Tongue (tissue), 2 donors: ENCODE results near the gene PCDHB7. TPM values are rescaled to one million over a fixed set of nuclear protein-coding genes. Genes with fewer than 3 reads are reported as not detected.
"Not testable (repeated sequence)": the region's sequence is repeated elsewhere in the genome, so short reads cannot be mapped to it uniquely, and the experiment has no call there.

Source experiments
- DNase-seq: peaks from one replicate; pipeline ENCODE4 v3.0.0-alpha.2; 2015
- total RNA-seq: library from RNA; depleted of rRNA; stranded (reverse); fragments of >200 nt; gene quantifications from one replicate; pipeline ENCODE4 v1.2.3, GENCODE V29; 2014

PCDHB7 gene
- total RNA-seq, 1 donor from 2014 or later = 3.3 TPM

DNA sequence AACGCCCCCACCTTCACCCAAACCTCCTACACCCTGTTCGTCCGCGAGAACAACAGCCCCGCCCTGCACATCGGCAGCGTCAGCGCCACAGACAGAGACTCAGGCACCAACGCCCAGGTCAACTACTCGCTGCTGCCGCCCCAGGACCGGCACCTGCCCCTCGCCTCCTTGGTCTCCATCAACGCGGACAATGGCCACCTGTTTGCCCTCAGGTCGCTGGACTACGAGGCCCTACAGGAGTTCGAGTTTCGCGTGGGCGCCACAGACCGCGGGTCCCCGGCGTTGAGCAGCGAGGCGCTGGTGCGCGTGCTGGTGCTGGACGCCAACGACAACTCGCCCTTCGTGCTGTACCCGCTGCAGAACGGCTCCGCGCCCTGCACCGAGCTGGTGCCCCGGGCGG lies 52.4 kb downstream of the PCDHB7 start:
- not testable (repeated sequence) for DNase-seq

DNA sequence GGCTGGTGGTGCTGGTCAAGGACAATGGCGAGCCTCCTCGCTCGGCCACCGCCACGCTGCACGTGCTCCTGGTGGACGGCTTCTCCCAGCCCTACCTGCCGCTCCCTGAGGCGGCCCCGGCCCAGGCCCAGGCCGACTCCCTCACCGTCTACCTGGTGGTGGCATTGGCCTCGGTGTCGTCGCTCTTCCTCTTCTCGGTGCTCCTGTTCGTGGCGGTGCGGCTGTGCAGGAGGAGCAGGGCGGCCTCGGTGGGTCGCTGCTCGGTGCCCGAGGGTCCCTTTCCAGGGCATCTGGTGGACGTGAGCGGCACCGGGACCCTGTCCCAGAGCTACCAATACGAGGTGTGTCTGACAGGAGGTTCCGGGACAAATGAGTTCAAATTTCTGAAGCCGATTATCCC lies 53.0 kb downstream of the PCDHB7 start:
- not testable (repeated sequence) for DNase-seq

Other genes with a start within 250 kb of the PCDHB7 start
- 0.41 TPM for gene PCDHAC1, start 246.3 kb upstream of the PCDHB7 start, total RNA-seq
- 4.6 TPM for gene PCDHAC2, start 206.2 kb upstream of the PCDHB7 start, total RNA-seq
- not detected for gene PCDHB1, start 121.3 kb upstream of the PCDHB7 start, total RNA-seq
- gene PCDHB2, start 78.0 kb upstream of the PCDHB7 start, total RNA-seq = 4.4 TPM
- gene PCDHB3, start 72.2 kb upstream of the PCDHB7 start, total RNA-seq = 3.7 TPM
- gene PCDHB4, start 50.8 kb upstream of the PCDHB7 start, total RNA-seq = 4.0 TPM
- 5.6 TPM for gene PCDHB5, start 37.4 kb upstream of the PCDHB7 start, total RNA-seq
- 0.82 TPM for gene PCDHB6, start 22.6 kb upstream of the PCDHB7 start, total RNA-seq
- gene PCDHB8, start 5.1 kb downstream of the PCDHB7 start, total RNA-seq = 2.3 TPM
- 4.1 TPM for gene PCDHB16, start 9.7 kb downstream of the PCDHB7 start, total RNA-seq
- gene PCDHB9, start 14.5 kb downstream of the PCDHB7 start, total RNA-seq = 1.7 TPM
- gene PCDHB10, start 19.7 kb downstream of the PCDHB7 start, total RNA-seq = 6.1 TPM
- gene PCDHB11, start 27.0 kb downstream of the PCDHB7 start, total RNA-seq = 5.9 TPM
- gene PCDHB12, start 36.1 kb downstream of the PCDHB7 start, total RNA-seq = 4.8 TPM
- 4.4 TPM for gene PCDHB13, start 41.3 kb downstream of the PCDHB7 start, total RNA-seq
- 7.8 TPM for gene PCDHB14, start 50.7 kb downstream of the PCDHB7 start, total RNA-seq
- gene PCDHB15, start 72.8 kb downstream of the PCDHB7 start, total RNA-seq = 9.9 TPM
- not detected for gene SLC25A2, start 131.4 kb downstream of the PCDHB7 start, total RNA-seq
- gene TAF7, start 148.1 kb downstream of the PCDHB7 start, total RNA-seq = 93.2 TPM
- 1.8 TPM for gene PCDHGA1, start 157.9 kb downstream of the PCDHB7 start, total RNA-seq
- 3.7 TPM for gene PCDHGA2, start 166.1 kb downstream of the PCDHB7 start, total RNA-seq
- 3.9 TPM for gene PCDHGA3, start 171.2 kb downstream of the PCDHB7 start, total RNA-seq
- 3.7 TPM for gene PCDHGB1, start 177.5 kb downstream of the PCDHB7 start, total RNA-seq
- 3.9 TPM for gene PCDHGA4, start 182.4 kb downstream of the PCDHB7 start, total RNA-seq
- 4.2 TPM for gene PCDHGB2, start 187.3 kb downstream of the PCDHB7 start, total RNA-seq
- gene PCDHGA5, start 191.5 kb downstream of the PCDHB7 start, total RNA-seq = 6.1 TPM
- gene PCDHGB3, start 197.6 kb downstream of the PCDHB7 start, total RNA-seq = 5.7 TPM
- gene PCDHGA6, start 201.2 kb downstream of the PCDHB7 start, total RNA-seq = 4.8 TPM
- gene PCDHGA7, start 210.1 kb downstream of the PCDHB7 start, total RNA-seq = 6.3 TPM
- gene PCDHGB4, start 215.1 kb downstream of the PCDHB7 start, total RNA-seq = 5.9 TPM
- gene PCDHGA8, start 220.0 kb downstream of the PCDHB7 start, total RNA-seq = 3.0 TPM
- 11.3 TPM for gene PCDHGB5, start 225.3 kb downstream of the PCDHB7 start, total RNA-seq
- 12.2 TPM for gene PCDHGA9, start 230.1 kb downstream of the PCDHB7 start, total RNA-seq
- 9.3 TPM for gene PCDHGB6, start 235.4 kb downstream of the PCDHB7 start, total RNA-seq
- 6.1 TPM for gene PCDHGA10, start 240.3 kb downstream of the PCDHB7 start, total RNA-seq
- 10.3 TPM for gene PCDHGB7, start 245.0 kb downstream of the PCDHB7 start, total RNA-seq
- gene PCDHGA11, start 248.4 kb downstream of the PCDHB7 start, total RNA-seq = 7.5 TPM